Endothelial cell of umbilical vein (primary cell): ENCODE data around the gene SUMF1. TPM values are rescaled to one million over a fixed set of nuclear protein-coding genes. Genes with fewer than 3 reads are reported as not detected.

Experiments used
- BruUV-seq: library from RNA; stranded (reverse); fragments of 400-500 nt; replicated peaks from 2 replicates; lab custom pipeline; 2021; lab: Mats Ljungman, UMichigan
- CTCF ChIA-PET: fragments of 300-600, 350-600 bp; sonication (Branson Sonifier 250); formaldehyde crosslinking; loops from one replicate; lab custom pipeline; 2021; ENCODE audit warnings: antibody characterized with exemption, inconsistent platforms; lab: Charles Lee
- POLR2A ChIA-PET: fragments of 300-600, 350-600 bp; sonication (Branson Sonifier 250); formaldehyde crosslinking; loops from one replicate; lab custom pipeline; 2021; ENCODE audit warnings: antibody characterized with exemption, inconsistent platforms; lab: Charles Lee
- DNase-seq: peaks from one replicate; pipeline ENCODE4 v3.0.0-alpha.2; 2011; ENCODE audit warnings: low read depth, low spot score
- FAIRE-seq: peaks from 2 replicates; lab custom pipeline; 2011; peaks lifted over from hg19 to GRCh38; lab: Jason Lieb, UNC
- H2AFZ ChIP-seq: 2 replicates; pipeline ENCODE4 v1.6.0; 2012; ENCODE audit warnings: low read depth, low read length, control low read depth, inconsistent platforms
- H3K27ac ChIP-seq: 2 replicates; pipeline ENCODE4 v1.5.1; 2011; ENCODE audit warnings: low read depth, mild to moderate bottlenecking, control low read depth, low read length, moderate library complexity; ENCODE audit not compliant: insufficient read depth
- H3K27me3 ChIP-seq, 2 experiments: 2 replicates each; pipeline versions ENCODE4 v1.6.0 to v1.6.1; 2011; ENCODE audit warnings: low read length in 2 of 2, mixed read lengths in 1 of 2; ENCODE audit not compliant: control insufficient read depth in 2 of 2, insufficient read depth in 2 of 2
- H3K36me3 ChIP-seq, 2 experiments: 2 replicates in 1 of 2; 3 replicates in 1 of 2; pipeline ENCODE4 v1.5.1; 2011; ENCODE audit warnings: low read length in 2 of 2, mild to moderate bottlenecking in 1 of 2, moderate library complexity in 1 of 2; ENCODE audit not compliant: control insufficient read depth in 2 of 2, insufficient read depth in 2 of 2; ENCODE audit errors: extremely low read depth in 1 of 2
- H3K4me1 ChIP-seq: 3 replicates; pipeline ENCODE4 v1.5.1; 2011; ENCODE audit warnings: mild to moderate bottlenecking, low read length; ENCODE audit not compliant: control insufficient read depth, insufficient read depth; ENCODE audit errors: extremely low read depth
- H3K4me2 ChIP-seq: 2 replicates; pipeline ENCODE4 v1.6.1; 2011; ENCODE audit warnings: low read length, control low read depth, mixed read lengths; ENCODE audit not compliant: insufficient read depth
- H3K4me3 ChIP-seq, 3 experiments: fragments of 200-600 bp in 1 of 3; sonication (generic), shearing (Covaris generic) in 1 of 3; replicated peaks in 1 of 3; 2 replicates each; pipeline ENCODE4 v1.5.1; 2011 to 2016; ENCODE audit warnings: control low read depth in 3 of 3, low read length in 3 of 3, mild to moderate bottlenecking in 2 of 3, inconsistent platforms in 1 of 3, low read depth in 1 of 3, moderate library complexity in 1 of 3; ENCODE audit not compliant: insufficient read depth in 1 of 3
- H3K79me2 ChIP-seq: 2 replicates; pipeline ENCODE4 v1.6.0; 2012; ENCODE audit warnings: low read length, inconsistent platforms; ENCODE audit not compliant: control insufficient read depth, insufficient read depth
- H3K9ac ChIP-seq: replicated peaks from 2 replicates; pipeline ENCODE3; 2011; ENCODE audit warnings: low read length, control low read depth; ENCODE audit not compliant: insufficient read depth; ENCODE audit errors: extremely low read depth
- H3K9me1 ChIP-seq: replicated peaks from 3 replicates; pipeline ENCODE4 v1.6.0; 2011; ENCODE audit warnings: mild to moderate bottlenecking, low read length; ENCODE audit not compliant: control insufficient read depth, insufficient read depth; ENCODE audit errors: extremely low read depth
- H3K9me3 ChIP-seq: replicated peaks from 2 replicates; pipeline ENCODE4 v1.5.1; 2012; ENCODE audit warnings: low read length, inconsistent platforms; ENCODE audit not compliant: control insufficient read depth, insufficient read depth
- H4K20me1 ChIP-seq: replicated peaks from 2 replicates; pipeline ENCODE3; 2011; ENCODE audit warnings: mild to moderate bottlenecking, low read length; ENCODE audit not compliant: control insufficient read depth, insufficient read depth; ENCODE audit errors: extremely low read depth
- CTCF ChIP-seq, 2 donors: IDR thresholded peaks; 1 replicate in 1 of 2; 2 replicates in 1 of 2; pipeline ENCODE4 v1.5.1; 2011; ENCODE audit warnings: low read length in 2 of 2, mild to moderate bottlenecking in 2 of 2, moderate library complexity in 2 of 2, control low read depth in 1 of 2, inconsistent platforms in 1 of 2, low read depth in 1 of 2; ENCODE audit not compliant: insufficient read depth in 1 of 2; ENCODE audit errors: extremely low read depth in 1 of 2
- EZH2 ChIP-seq: IDR thresholded peaks from 2 replicates; pipeline ENCODE4 v1.6.1; 2012; ENCODE audit warnings: borderline replicate concordance, low read depth, mild to moderate bottlenecking, moderate library complexity, low read length, inconsistent platforms; ENCODE audit not compliant: severe bottlenecking
- FOS ChIP-seq: IDR thresholded peaks from 2 replicates; pipeline ENCODE4 v1.6.1; 2011; ENCODE audit warnings: mild to moderate bottlenecking, low read length, moderate library complexity, borderline replicate concordance; ENCODE audit not compliant: insufficient read depth
- GATA2 ChIP-seq: IDR thresholded peaks from 2 replicates; pipeline ENCODE4 v1.7.0; 2011; ENCODE audit warnings: low read depth, mild to moderate bottlenecking, moderate library complexity, mixed read lengths, low read length; ENCODE audit not compliant: insufficient read length, insufficient read depth
- JUN ChIP-seq: IDR thresholded peaks from 2 replicates; pipeline ENCODE4 v1.6.1; 2011; ENCODE audit warnings: borderline replicate concordance, low read depth; ENCODE audit not compliant: insufficient read length, insufficient read depth
- MAX ChIP-seq: IDR thresholded peaks from 2 replicates; pipeline ENCODE4 v1.6.1; 2011; ENCODE audit not compliant: insufficient read depth, insufficient read length
- MYC ChIP-seq: IDR thresholded peaks from one replicate; pipeline ENCODE4 v1.6.1; 2011; ENCODE audit warnings: mild to moderate bottlenecking, low read depth, low read length
- POLR2A ChIP-seq: IDR thresholded peaks from 2 replicates; pipeline ENCODE4 v1.6.1; 2012; ENCODE audit warnings: low read depth, mild to moderate bottlenecking, control low read depth, low read length
- POLR2AphosphoS5 ChIP-seq: IDR thresholded peaks from 2 replicates; pipeline ENCODE4 v1.6.1; 2012; ENCODE audit warnings: low read depth, mild to moderate bottlenecking, control low read depth, low read length, moderate library complexity; ENCODE audit not compliant: insufficient read depth
- dilution Hi-C: fragments of 300-500 bp; cut with MboI; formaldehyde crosslinking; loops from one replicate; pipeline ENCODE4 v1.15.0; 2019; ENCODE audit warnings: low sequenced_read_pairs; ENCODE audit not compliant: extremely low pct_ligation_motif_present
- intact Hi-C: fragments of 100-400 bp; cut with micrococcal nuclease; formaldehyde crosslinking; loops from one replicate; pipeline ENCODE4 v1.10.0; 2022
- polyA plus RNA-seq, 4 experiments: library from polyadenylated mRNA; depleted of rRNA in 3 of 4; stranded (reverse) in 3 of 4; unstranded in 1 of 4; fragments of >200 nt; gene quantifications; 2 replicates each; pipeline versions ENCODE4 v1.2.1 to v1.2.3, GENCODE V29; 2011 to 2012; ENCODE audit warnings: missing spikeins in 1 of 4
- total RNA-seq: library from RNA; stranded (reverse); gene quantifications from 2 replicates; pipeline ENCODE4 v1.2.3, GENCODE V29; 2021

SUMF1 gene
- total and polyA plus RNA-seq, 2 donors (not counting 3 experiments of a cell fraction or from before 2014, with no cell fraction given) = 31.5 to 46.8 TPM

DNA sequence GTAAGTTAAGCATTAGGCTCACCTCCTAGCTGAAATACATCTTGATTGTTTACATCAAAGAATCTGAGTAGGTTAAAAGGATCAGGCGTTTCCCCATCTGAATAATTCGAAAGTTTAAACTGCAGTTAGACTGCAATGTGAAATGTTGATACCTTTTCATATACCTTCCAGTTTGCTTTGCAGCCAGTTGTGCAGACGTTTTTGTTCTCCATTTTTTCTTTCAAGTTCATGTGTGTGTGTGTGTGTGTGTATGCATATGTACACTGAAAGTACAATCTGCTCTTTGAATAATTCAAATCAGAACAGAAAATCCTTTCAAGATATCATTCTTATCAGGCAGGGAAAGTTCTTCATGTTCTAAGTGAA, 29.0 kb upstream of the SUMF1 start:
- H3K27me3 ChIP-seq = no peaks in the 10 kb centered on the region
- no peak for FAIRE-seq
- no peak overlapping the region for H3K9ac ChIP-seq
- no peaks in the 10 kb centered on the region for H4K20me1 ChIP-seq
- intact Hi-C loops (loop anchor here (10.0 kb wide), 1 partner anchor 1321 kb away; the partner anchor contains the start of gene CRBN), dilution Hi-C loops (no loop called here)
- H3K9me1 ChIP-seq = no peaks in the 10 kb centered on the region
- no peaks in the 10 kb centered on the region for H3K9me3 ChIP-seq
- H3K27ac ChIP-seq = no peak overlapping the region
- ChIA-PET CTCF (interaction anchor here (1.7 to 8.6 kb wide), 2 partner anchors 9 to 145 kb away, joined by 4 to 111 read pairs; no protein-coding TSS in a partner anchor), POLR2A (no interaction called here)
- no peak for DNase-seq
- no peak overlapping the region for H2AFZ ChIP-seq
- H3K4me2 ChIP-seq = no peak overlapping the region
- no peak overlapping the region for H3K4me3 ChIP-seq
- BruUV-seq = no TSS peak
- TF ChIP-seq EZH2 = no peak
- no peak for TF ChIP-seq CTCF (IDR thresholded peaks at IDR 0.05; ENCODE audit: extremely low read depth in 1 of 2, insufficient read depth in 1 of 2, low read depth in 1 of 2, low read length in 2 of 2)
- TF ChIP-seq POLR2AphosphoS5 = no peak
- no peak for TF ChIP-seq POLR2A
- no peak for TF ChIP-seq JUN
- TF ChIP-seq MYC = no peak
- TF ChIP-seq GATA2 = no peak
- TF ChIP-seq FOS = no peak
- no peak for TF ChIP-seq MAX
- peaks cover 24% of the 10 kb centered on the region for H3K4me1 ChIP-seq
- H3K79me2 ChIP-seq = no peaks in the 10 kb centered on the region
- no peaks in the 10 kb centered on the region for H3K36me3 ChIP-seq
